K562 (cell line): ENCODE results near the gene SLC25A21.

ENCODE experiments used
- CBX3 ChIP-seq, 2 experiments: IDR thresholded peaks; 1 replicate in 1 of 2; 2 replicates in 1 of 2; pipeline ENCODE4 v1.6.1; 2012; ENCODE audit warnings: inconsistent platforms in 2 of 2, low read length in 2 of 2, borderline replicate concordance in 1 of 2, control low read depth in 1 of 2
- CTCF ChIP-seq, 3 experiments: IDR thresholded peaks in 2 of 3; conservative IDR thresholded peaks in 1 of 3; 2 replicates each; pipeline ENCODE4 v1.5.1; 2011 to 2012; ENCODE audit warnings: low read length in 3 of 3, mild to moderate bottlenecking in 3 of 3, control low read depth in 2 of 3, improper control_type of control experiment in 1 of 3, inconsistent platforms in 1 of 3, low read depth in 1 of 3, mixed read lengths in 1 of 3, moderate library complexity in 1 of 3; ENCODE audit not compliant: insufficient read depth in 2 of 3
- EZH2 ChIP-seq: IDR thresholded peaks from 2 replicates; pipeline ENCODE4 v1.6.1; 2012; ENCODE audit warnings: low read depth, mild to moderate bottlenecking, inconsistent platforms, low read length, borderline replicate concordance
- FOXM1 ChIP-seq, 2 experiments: fragments of 450-650 bp in 1 of 2; sonication (generic) in 1 of 2; formaldehyde crosslinking in 1 of 2; IDR thresholded peaks; 2 replicates each; pipeline versions ENCODE4 v1.6.1 to v1.9.0; 2017 to 2022; ENCODE audit warnings: low read depth in 2 of 2, mild to moderate bottlenecking in 2 of 2, missing genetic modification reagents in 1 of 2, moderate library complexity in 1 of 2
- GABPB1 ChIP-seq: sonication (generic); formaldehyde crosslinking; IDR thresholded peaks from 2 replicates; pipeline ENCODE4 v1.8.0; 2022; ENCODE audit warnings: mild to moderate bottlenecking, missing genetic modification reagents
- GATAD2B ChIP-seq: fragments of 450-650 bp; IDR thresholded peaks from 2 replicates; pipeline ENCODE4 v1.6.1; 2017; ENCODE audit warnings: mild to moderate bottlenecking, borderline replicate concordance
- POLR2AphosphoS5 ChIP-seq: IDR thresholded peaks from 2 replicates; pipeline ENCODE4 v1.6.1; 2011; ENCODE audit warnings: mild to moderate bottlenecking, low read depth, low read length, moderate library complexity; ENCODE audit not compliant: control insufficient read depth, insufficient read depth
- PTTG1 ChIP-seq: fragments of 450-650 bp; IDR thresholded peaks from 2 replicates; pipeline ENCODE4 v1.6.1; 2016; ENCODE audit warnings: low read depth, mild to moderate bottlenecking, missing genetic modification characterization, missing compliant biosample characterization
- ZNF224 ChIP-seq: sonication (generic); formaldehyde crosslinking; IDR thresholded peaks from 2 replicates; pipeline ENCODE4 v1.8.0; 2022; ENCODE audit warnings: mild to moderate bottlenecking, missing genetic modification reagents

GRCh38 chr14:36723530-36723929 is 448.9 kb downstream of the SLC25A21 start:
- TF ChIP-seq EZH2 (no peak), GATAD2B (no peak), ZNF224 (CRISPR knock-in tag) (no peak), CTCF (IDR thresholded peaks at IDR 0.05 in 2 of 3, conservative IDR thresholded peaks at IDR 0.05 in 1 of 3; ENCODE audit: insufficient read depth in 2 of 3, low read depth in 1 of 3, low read length in 3 of 3) (no peak), PTTG1 (tag) (no peak), FOXM1 (IDR thresholded peaks at IDR 0.05; ENCODE audit: low read depth) (no peak), FOXM1 (CRISPR knock-in tag; IDR thresholded peaks at IDR 0.05; ENCODE audit: low read depth) (no peak), POLR2AphosphoS5 (no peak), GABPB1 (CRISPR knock-in tag) (no peak), CBX3 (IDR thresholded peaks at IDR 0.05; ENCODE audit: borderline replicate concordance in 1 of 2, low read length in 2 of 2) (no peak)
